PFSK-1 (cell line): ENCODE results near the gene VSIG10.

ENCODE experiments used
- FOXP2 ChIP-seq: optimal IDR thresholded peaks from 2 replicates; pipeline ENCODE3; 2011; ENCODE audit warnings: borderline replicate concordance, control low read depth, inconsistent platforms; ENCODE audit not compliant: insufficient read depth; ENCODE audit errors: extremely low read length, extremely low read depth
- POLR2AphosphoS5 ChIP-seq: IDR thresholded peaks from 2 replicates; pipeline ENCODE4 v1.6.1; 2012; ENCODE audit warnings: low read depth, mild to moderate bottlenecking, control low read depth, low read length, moderate library complexity
- REST ChIP-seq, 2 experiments: IDR thresholded peaks; 2 replicates each; pipeline versions ENCODE4 v1.6.1 to v1.8.0; 2011 to 2012; ENCODE audit warnings: low read depth in 2 of 2, low read length in 2 of 2, control low read depth in 1 of 2, inconsistent platforms in 1 of 2, mild to moderate bottlenecking in 1 of 2, moderate library complexity in 1 of 2; ENCODE audit not compliant: insufficient read depth in 1 of 2
- SIN3A ChIP-seq: IDR thresholded peaks from 2 replicates; pipeline ENCODE4 v1.6.1; 2012; ENCODE audit warnings: mild to moderate bottlenecking, low read length, moderate library complexity, borderline replicate concordance; ENCODE audit not compliant: insufficient read depth

GRCh38 chr12:118137148-118137678, 33.4 kb upstream of the VSIG10 start:
- TF ChIP-seq REST (IDR thresholded peaks at IDR 0.05; ENCODE audit: insufficient read depth in 1 of 2, low read depth in 2 of 2, low read length in 2 of 2) (no peak), POLR2AphosphoS5 (no peak), SIN3A (no peak), FOXP2 (no peak)
